ENCODE results near the gene ABLIM3. TPM values are rescaled to one million over a fixed set of nuclear protein-coding genes. Genes with fewer than 3 reads are reported as not detected.

ABLIM3 gene
- total RNA-seq, 4 donors from 2014 or later, result 10.5 to 30.4 (median 22.3) TPM

GRCh38 chr5:149150457-149150856 lies 9.2 kb downstream of the ABLIM3 start:
- Histone ChIP-seq H3K9me3 (no peaks in the 10 kb centered on the region), H3K27ac (peak overlapping the region in 1 of 3 donors; percentile 41), H3K36me3 (no peaks in the 10 kb centered on the region), H3K4me1 (peaks cover 5 to 27% of the 10 kb centered on the region in 2 donors), H3K4me3 (replicated peaks in 1 of 3) (no peak overlapping the region), H3K27me3 (no peaks in the 10 kb centered on the region)
- WGBS, 2 donors, result 44 to 46% methylated on average over 5 of the region's 5 CpGs
- no peak for DNase-seq
- TF ChIP-seq POLR2A (IDR thresholded peaks at IDR 0.05), result no peak
- TF ChIP-seq, protein P1, sequence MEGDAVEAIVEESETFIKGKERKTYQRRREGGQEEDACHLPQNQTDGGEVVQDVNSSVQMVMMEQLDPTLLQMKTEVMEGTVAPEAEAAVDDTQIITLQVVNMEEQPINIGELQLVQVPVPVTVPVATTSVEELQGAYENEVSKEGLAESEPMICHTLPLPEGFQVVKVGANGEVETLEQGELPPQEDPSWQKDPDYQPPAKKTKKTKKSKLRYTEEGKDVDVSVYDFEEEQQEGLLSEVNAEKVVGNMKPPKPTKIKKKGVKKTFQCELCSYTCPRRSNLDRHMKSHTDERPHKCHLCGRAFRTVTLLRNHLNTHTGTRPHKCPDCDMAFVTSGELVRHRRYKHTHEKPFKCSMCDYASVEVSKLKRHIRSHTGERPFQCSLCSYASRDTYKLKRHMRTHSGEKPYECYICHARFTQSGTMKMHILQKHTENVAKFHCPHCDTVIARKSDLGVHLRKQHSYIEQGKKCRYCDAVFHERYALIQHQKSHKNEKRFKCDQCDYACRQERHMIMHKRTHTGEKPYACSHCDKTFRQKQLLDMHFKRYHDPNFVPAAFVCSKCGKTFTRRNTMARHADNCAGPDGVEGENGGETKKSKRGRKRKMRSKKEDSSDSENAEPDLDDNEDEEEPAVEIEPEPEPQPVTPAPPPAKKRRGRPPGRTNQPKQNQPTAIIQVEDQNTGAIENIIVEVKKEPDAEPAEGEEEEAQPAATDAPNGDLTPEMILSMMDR (IDR thresholded peaks at IDR 0.05), result no peak
- intact Hi-C loops (cut with DNase I), result no loop called here

DNA sequence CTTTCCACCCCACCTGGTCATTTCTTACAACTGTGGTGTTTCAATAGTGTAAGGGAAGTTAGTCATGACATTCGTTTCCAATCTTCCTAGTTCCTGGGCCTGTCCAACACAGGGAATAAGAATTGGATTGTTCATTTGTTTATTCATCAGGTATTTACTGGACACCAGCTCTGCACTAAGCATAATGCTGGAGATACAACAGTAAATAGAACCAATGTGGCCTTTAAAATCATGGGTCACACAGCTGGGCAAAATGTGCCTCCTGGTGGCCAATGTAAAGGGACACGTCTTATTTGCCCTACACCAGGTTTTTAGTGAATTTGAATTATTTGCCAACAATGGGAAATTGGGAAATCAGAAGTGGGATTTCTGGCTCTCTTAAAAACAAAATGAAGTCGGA lies 10.4 kb downstream of the ABLIM3 start:
- intact Hi-C loops (cut with DNase I), result no loop called here
- Histone ChIP-seq H3K27ac (peak overlapping the region in 2 of 3 donors; percentile 3 to 8), H3K36me3 (no peaks in the 10 kb centered on the region), H3K9me3 (no peaks in the 10 kb centered on the region), H3K27me3 (no peaks in the 10 kb centered on the region), H3K4me3 (replicated peaks in 1 of 3) (no peak overlapping the region), H3K4me1 (peaks cover 5 to 27% of the 10 kb centered on the region in 2 donors)
- DNase-seq, result no peak
- 82 to 86% methylated on average over 3 of the region's 3 CpGs for WGBS, 2 donors
- no peak for TF ChIP-seq POLR2A (IDR thresholded peaks at IDR 0.05)
- TF ChIP-seq, protein P1 (IDR thresholded peaks at IDR 0.05), result no peak

GRCh38 chr5:149152317-149152746 lies 11.0 kb downstream of the ABLIM3 start:
- intact Hi-C loops (cut with DNase I), result no loop called here
- TF ChIP-seq, protein P1 (IDR thresholded peaks at IDR 0.05), result no peak
- TF ChIP-seq POLR2A (IDR thresholded peaks at IDR 0.05), result no peak
- 71 to 81% methylated on average over 2 of the region's 2 CpGs for WGBS, 2 donors
- H3K4me3 ChIP-seq (replicated peaks in 1 of 3), result no peak overlapping the region
- H3K9me3 ChIP-seq, result no peaks in the 10 kb centered on the region
- no peak for DNase-seq
- peak overlapping the region in 2 of 3 donors; percentile 8 to 35 for H3K27ac ChIP-seq
- H3K36me3 ChIP-seq, result no peaks in the 10 kb centered on the region
- H3K4me1 ChIP-seq, result peaks cover 5 to 27% of the 10 kb centered on the region in 2 donors
- H3K27me3 ChIP-seq, result no peaks in the 10 kb centered on the region

DNA sequence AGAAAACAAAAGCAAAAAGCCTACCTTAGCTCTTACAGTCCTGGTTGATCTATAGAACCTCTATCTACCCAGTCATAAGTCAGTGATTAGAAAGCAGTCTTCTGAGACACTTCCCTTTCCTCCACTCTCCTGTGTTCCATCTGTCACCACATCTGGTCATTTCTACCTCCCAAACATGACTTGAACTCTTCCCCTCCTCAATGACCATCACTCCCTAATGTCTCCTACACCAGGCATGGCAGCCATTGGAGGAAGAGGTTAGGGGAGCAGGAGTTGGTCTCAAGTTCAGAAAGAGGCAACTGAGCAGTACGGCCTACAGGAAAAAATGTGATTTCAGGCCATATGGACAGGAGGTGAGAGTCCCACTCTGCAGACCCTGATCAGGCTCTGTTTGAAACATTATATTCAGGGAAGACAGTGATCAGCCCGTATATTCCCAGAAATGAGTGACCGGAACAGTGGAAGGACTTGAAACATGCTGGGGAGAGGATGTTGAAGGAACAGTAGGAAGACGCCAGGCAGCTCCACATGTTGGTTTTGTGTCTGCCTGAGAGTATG lies 12.0 kb downstream of the ABLIM3 start:
- DNase-seq, result no peak
- Histone ChIP-seq H3K9me3 (no peaks in the 10 kb centered on the region), H3K36me3 (no peaks in the 10 kb centered on the region), H3K4me3 (replicated peaks in 1 of 3) (no peak overlapping the region), H3K4me1 (peaks cover 5 to 27% of the 10 kb centered on the region in 2 donors), H3K27ac (peak overlapping the region in 1 of 3 donors; percentile 35), H3K27me3 (no peaks in the 10 kb centered on the region)
- WGBS, 2 donors, result 93 to 94% methylated on average over 4 of the region's 4 CpGs
- no peak for TF ChIP-seq POLR2A (IDR thresholded peaks at IDR 0.05)
- TF ChIP-seq, protein P1 (IDR thresholded peaks at IDR 0.05), result no peak
- intact Hi-C loops (cut with DNase I), result no loop called here

- WGBS, 2 donors, result 42 to 46% methylated on average over 8 of the region's 8 CpGs
- Histone ChIP-seq H3K4me3 (replicated peaks in 1 of 3) (no peak overlapping the region), H3K9me3 (no peaks in the 10 kb centered on the region), H3K4me1 (peaks cover 5 to 27% of the 10 kb centered on the region in 2 donors), H3K27me3 (no peaks in the 10 kb centered on the region), H3K36me3 (no peaks in the 10 kb centered on the region), H3K27ac (peak overlapping the region in 1 of 3 donors; percentile 35)
- intact Hi-C loops (cut with DNase I), result no loop called here
- peak; percentile 66 to 78 for DNase-seq
- TF ChIP-seq POLR2A (IDR thresholded peaks at IDR 0.05), result no peak
Measured at GRCh38 chr5:149153751-149154610, 12.7 kb downstream of the ABLIM3 start.

All from thyroid gland (tissue), 4 donors.